ENCODE measurements around the gene NPC1L1.

DNA sequence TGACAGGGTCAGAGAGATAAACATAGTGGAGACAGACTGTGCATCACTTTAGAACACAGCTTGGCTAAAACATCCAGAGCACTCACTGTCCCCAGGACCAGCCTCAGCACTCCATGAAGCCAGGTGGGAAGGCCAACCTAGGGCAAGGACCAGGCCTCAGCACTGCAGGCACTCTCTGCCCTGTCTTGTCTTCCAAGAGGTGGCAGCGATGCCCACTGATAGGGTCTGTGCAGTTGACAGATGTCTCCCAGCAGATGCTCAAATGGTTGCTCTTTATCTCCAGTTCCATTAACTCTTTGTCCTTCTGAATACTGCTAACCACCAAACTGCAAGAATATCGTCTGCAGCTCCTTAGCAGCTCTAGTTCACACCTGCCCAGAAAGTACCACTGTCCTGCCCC is 23.5 kb upstream of the NPC1L1 start:
- TF ChIP-seq CTCF (IDR thresholded peaks at IDR 0.05; ENCODE audit: low read length) (no peak), EZH2 (IDR thresholded peaks at IDR 0.05; ENCODE audit: borderline replicate concordance, low read length) (no peak)

All from OCI-LY1 (cell line).